ENCODE results near the gene EIF4G3. TPM values are rescaled to one million over a fixed set of nuclear protein-coding genes. Genes with fewer than 3 reads are reported as not detected.

The EIF4G3 gene
- total RNA-seq, 4 donors from 2014 or later = 18.8 to 75.0 (median 34.9) TPM

DNA sequence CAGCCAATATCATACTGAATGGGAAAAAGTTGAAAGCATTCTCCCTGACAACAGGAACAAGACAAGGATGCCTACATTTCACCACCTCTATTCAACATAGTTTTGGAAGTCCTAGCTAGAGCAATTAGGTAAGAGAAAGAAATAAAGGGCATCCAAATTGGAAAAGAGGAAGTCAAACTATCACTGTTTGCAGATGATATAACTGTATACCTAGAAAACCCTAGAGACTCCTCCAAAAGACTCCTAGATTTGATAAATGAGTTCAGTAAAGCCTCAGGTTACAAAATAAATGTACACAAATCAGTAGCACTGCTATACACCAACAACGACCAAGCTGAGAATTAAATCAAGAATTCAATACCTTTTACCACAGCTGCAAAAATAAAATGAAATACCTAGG is 218.3 kb downstream of the EIF4G3 start:
- H3K9me3 ChIP-seq = no peaks in the 10 kb centered on the region
- intact Hi-C loops (cut with DNase I; ENCODE audit: low total_unique reads) = no loop called here
- no peak for TF ChIP-seq POLR2A (IDR thresholded peaks at IDR 0.05)
- TF ChIP-seq, protein P1, sequence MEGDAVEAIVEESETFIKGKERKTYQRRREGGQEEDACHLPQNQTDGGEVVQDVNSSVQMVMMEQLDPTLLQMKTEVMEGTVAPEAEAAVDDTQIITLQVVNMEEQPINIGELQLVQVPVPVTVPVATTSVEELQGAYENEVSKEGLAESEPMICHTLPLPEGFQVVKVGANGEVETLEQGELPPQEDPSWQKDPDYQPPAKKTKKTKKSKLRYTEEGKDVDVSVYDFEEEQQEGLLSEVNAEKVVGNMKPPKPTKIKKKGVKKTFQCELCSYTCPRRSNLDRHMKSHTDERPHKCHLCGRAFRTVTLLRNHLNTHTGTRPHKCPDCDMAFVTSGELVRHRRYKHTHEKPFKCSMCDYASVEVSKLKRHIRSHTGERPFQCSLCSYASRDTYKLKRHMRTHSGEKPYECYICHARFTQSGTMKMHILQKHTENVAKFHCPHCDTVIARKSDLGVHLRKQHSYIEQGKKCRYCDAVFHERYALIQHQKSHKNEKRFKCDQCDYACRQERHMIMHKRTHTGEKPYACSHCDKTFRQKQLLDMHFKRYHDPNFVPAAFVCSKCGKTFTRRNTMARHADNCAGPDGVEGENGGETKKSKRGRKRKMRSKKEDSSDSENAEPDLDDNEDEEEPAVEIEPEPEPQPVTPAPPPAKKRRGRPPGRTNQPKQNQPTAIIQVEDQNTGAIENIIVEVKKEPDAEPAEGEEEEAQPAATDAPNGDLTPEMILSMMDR (IDR thresholded peaks at IDR 0.05) = no peak

GRCh38 chr1:20956272-20956671 is 220.4 kb downstream of the EIF4G3 start:
- Histone ChIP-seq H3K4me3 (no peak overlapping the region), H3K4me1 (no peaks in the 10 kb centered on the region), H3K27ac (no peak overlapping the region), H3K9me3 (no peaks in the 10 kb centered on the region), H3K36me3 (no peaks in the 10 kb centered on the region), H3K27me3 (no peaks in the 10 kb centered on the region)
- no peak for TF ChIP-seq POLR2A (IDR thresholded peaks at IDR 0.05)
- TF ChIP-seq, protein P1 (IDR thresholded peaks at IDR 0.05) = no peak
- no peak for DNase-seq
- intact Hi-C loops (cut with DNase I; ENCODE audit: low total_unique reads) = no loop called here

More for the DNA sequence above, 218.3 kb downstream of the EIF4G3 start:
- Histone ChIP-seq H3K27ac (no peak overlapping the region), H3K27me3 (no peaks in the 10 kb centered on the region), H3K4me3 (no peak overlapping the region), H3K36me3 (no peaks in the 10 kb centered on the region), H3K4me1 (no peaks in the 10 kb centered on the region)
- no peak for DNase-seq

DNA sequence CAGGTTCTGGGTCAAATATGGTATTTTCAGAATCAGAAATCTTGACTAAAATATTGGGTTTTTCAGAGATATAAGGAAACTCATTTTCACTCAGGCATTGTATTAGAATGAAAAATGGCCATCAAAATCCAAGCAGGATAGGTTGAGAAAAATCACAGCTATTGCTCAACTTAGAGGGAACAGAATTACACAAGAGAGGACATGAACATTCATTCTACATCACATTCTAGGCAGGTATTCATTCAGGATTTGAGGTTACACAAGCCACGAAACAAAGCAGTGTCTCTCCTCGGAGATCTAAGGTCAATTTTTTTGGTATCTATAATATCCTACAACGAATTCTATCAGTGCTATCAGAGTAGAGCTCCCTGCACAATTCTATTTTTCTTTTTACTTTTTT is 226.0 kb downstream of the EIF4G3 start:
- Histone ChIP-seq H3K27ac (no peak overlapping the region), H3K4me3 (no peak overlapping the region), H3K27me3 (no peaks in the 10 kb centered on the region), H3K36me3 (no peaks in the 10 kb centered on the region), H3K4me1 (no peaks in the 10 kb centered on the region), H3K9me3 (no peaks in the 10 kb centered on the region)
- TF ChIP-seq, protein P1 (IDR thresholded peaks at IDR 0.05) = no peak
- TF ChIP-seq POLR2A (IDR thresholded peaks at IDR 0.05) = no peak
- intact Hi-C loops (cut with DNase I; ENCODE audit: low total_unique reads) = no loop called here
- no peak for DNase-seq

GRCh38 chr1:20949871-20950590 is 226.7 kb downstream of the EIF4G3 start:
- intact Hi-C loops (cut with DNase I; ENCODE audit: low total_unique reads) = no loop called here
- no peaks in the 10 kb centered on the region for H3K4me1 ChIP-seq
- no peaks in the 10 kb centered on the region for H3K27me3 ChIP-seq
- no peak overlapping the region for H3K27ac ChIP-seq
- no peaks in the 10 kb centered on the region for H3K9me3 ChIP-seq
- TF ChIP-seq POLR2A (IDR thresholded peaks at IDR 0.05) = no peak
- TF ChIP-seq, protein P1 (IDR thresholded peaks at IDR 0.05) = no peak
- no peaks in the 10 kb centered on the region for H3K36me3 ChIP-seq
- DNase-seq = no peak
- H3K4me3 ChIP-seq = no peak overlapping the region

DNA sequence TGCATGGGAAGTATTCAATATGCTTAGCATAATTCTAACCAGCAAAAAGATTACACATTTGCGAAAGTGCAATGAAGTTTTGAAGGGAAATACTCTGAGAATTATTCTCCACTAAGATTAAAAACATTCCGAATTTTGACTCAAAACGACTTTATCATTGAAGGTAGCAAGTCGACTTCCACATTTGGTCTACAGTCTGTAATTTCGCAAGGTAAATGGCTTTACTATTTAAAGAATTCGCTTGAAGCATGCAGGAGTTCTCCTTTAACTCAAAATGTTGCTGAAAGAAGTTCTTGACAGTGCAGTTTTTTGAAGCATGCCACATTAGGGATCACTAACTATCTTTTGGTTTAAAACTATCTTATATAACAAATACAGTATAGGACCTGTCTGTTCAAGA is 228.6 kb downstream of the EIF4G3 start:
- DNase-seq = no peak
- Histone ChIP-seq H3K4me1 (no peaks in the 10 kb centered on the region), H3K4me3 (no peak overlapping the region), H3K36me3 (no peaks in the 10 kb centered on the region), H3K27me3 (no peaks in the 10 kb centered on the region), H3K27ac (no peak overlapping the region), H3K9me3 (no peaks in the 10 kb centered on the region)
- no peak for TF ChIP-seq POLR2A (IDR thresholded peaks at IDR 0.05)
- TF ChIP-seq, protein P1 (IDR thresholded peaks at IDR 0.05) = no peak
- intact Hi-C loops (cut with DNase I; ENCODE audit: low total_unique reads) = no loop called here
